NCI-H82 (cell line): Measurements from ENCODE around the gene CHI3L1.

ENCODE experiments used
- DNase-seq: peaks from one replicate; lab custom pipeline; 2025; lab: John Stamatoyannopoulos, UW

The CHI3L1 gene

GRCh38 chr1:203206129-203206687, 19.7 kb upstream of the CHI3L1 start:
- peak; percentile 42 for DNase-seq

GRCh38 chr1:203204756-203205155, 18.3 kb upstream of the CHI3L1 start:
- DNase-seq: peak; percentile 77

- DNase-seq: no peak
Measured at GRCh38 chr1:203202431-203203245, 16.1 kb upstream of the CHI3L1 start.

- no peak for DNase-seq
Measured at GRCh38 chr1:203201516-203202205, 15.2 kb upstream of the CHI3L1 start.

GRCh38 chr1:203200916-203201315, 14.4 kb upstream of the CHI3L1 start:
- DNase-seq: no peak

- no peak for DNase-seq
Measured at GRCh38 chr1:203199816-203200571, 13.5 kb upstream of the CHI3L1 start.

GRCh38 chr1:203199481-203199815, 12.9 kb upstream of the CHI3L1 start:
- DNase-seq: no peak

GRCh38 chr1:203199002-203199401, 12.5 kb upstream of the CHI3L1 start:
- DNase-seq: no peak

- DNase-seq: no peak
Measured at GRCh38 chr1:203197625-203198024, 11.1 kb upstream of the CHI3L1 start.

- no peak for DNase-seq
Measured at GRCh38 chr1:203196371-203196770, 9.9 kb upstream of the CHI3L1 start.

GRCh38 chr1:203190949-203191348, 4.4 kb upstream of the CHI3L1 start:
- DNase-seq: no peak

GRCh38 chr1:203189951-203190352, 3.4 kb upstream of the CHI3L1 start:
- DNase-seq: no peak

- DNase-seq: no peak
Measured at GRCh38 chr1:203188686-203189232, 2.3 kb upstream of the CHI3L1 start.

GRCh38 chr1:203187689-203188264, 1.3 kb upstream of the CHI3L1 start:
- no peak for DNase-seq

- DNase-seq: peak; percentile 31
Measured at GRCh38 chr1:203187304-203187685, 791 bp upstream of the CHI3L1 start.

- no peak for DNase-seq
Measured at GRCh38 chr1:203186091-203186445, 436 bp downstream of the CHI3L1 start.

GRCh38 chr1:203185585-203185984, 919 bp downstream of the CHI3L1 start:
- DNase-seq: no peak

GRCh38 chr1:203185061-203185461, 1.4 kb downstream of the CHI3L1 start:
- no peak for DNase-seq

- DNase-seq: no peak
Measured at GRCh38 chr1:203184467-203184866, 2.0 kb downstream of the CHI3L1 start.

- no peak for DNase-seq
Measured at GRCh38 chr1:203183828-203184227, 2.7 kb downstream of the CHI3L1 start.

GRCh38 chr1:203182387-203182953, 4.0 kb downstream of the CHI3L1 start:
- DNase-seq: no peak
